GM12878 (cell line): ENCODE measurements around the gene RGS6. TPM values are rescaled to one million over a fixed set of nuclear protein-coding genes. Genes with fewer than 3 reads are reported as not detected.

Source experiments
- ATAC-seq: fragments of 200-7000 bp; cut with Tn5 transposase; 3 replicates; pipeline ENCODE4 v1.9.1; 2020; ENCODE audit warnings: mild to moderate bottlenecking, moderate library complexity
- BruUV-seq: library from RNA; stranded (reverse); fragments of 400-500 nt; replicated peaks from 2 replicates; lab custom pipeline; 2021; lab: Mats Ljungman, UMichigan
- CTCF ChIA-PET: fragments of 300-600 bp; sonication (Branson Sonifier 250); formaldehyde crosslinking; extraction: SDS; loops from one replicate; lab custom pipeline; 2021; ENCODE audit warnings: inconsistent platforms; lab: Yijun Ruan, JAX
- POLR2A ChIA-PET: fragments of 350-600 bp; formaldehyde crosslinking; extraction: SDS; loops from one replicate; lab custom pipeline; 2021; ENCODE audit warnings: inconsistent platforms; lab: Charles Lee
- RAD21 ChIA-PET: fragments of 300-600 bp; sonication (Branson Sonifier 250); formaldehyde crosslinking; loops from one replicate; lab custom pipeline; 2023; ENCODE audit warnings: antibody characterized with exemption; ENCODE audit not compliant: unreplicated experiment; lab: Charles Lee
- SMC1A ChIA-PET: fragments of 300-600 bp; sonication (Branson Sonifier 250); formaldehyde crosslinking; loops from one replicate; lab custom pipeline; 2023; ENCODE audit not compliant: unreplicated experiment, uncharacterized antibody; lab: Charles Lee
- DNase-seq: peaks from one replicate; pipeline ENCODE4 v3.0.0-alpha.2; 2011; ENCODE audit warnings: low read depth, low spot score
- FAIRE-seq: peaks from 3 replicates; lab custom pipeline; 2011; peaks lifted over from hg19 to GRCh38; lab: Jason Lieb, UNC
- H2AFZ ChIP-seq: 2 replicates; pipeline ENCODE4 v1.6.0; 2011; ENCODE audit warnings: low read depth, low read length, control low read depth; ENCODE audit not compliant: control insufficient read depth
- H3K27ac ChIP-seq: 2 replicates; pipeline ENCODE4 v1.5.1; 2011; ENCODE audit warnings: control low read depth; ENCODE audit not compliant: control insufficient read depth, insufficient read depth
- H3K27me3 ChIP-seq, 2 experiments: replicated peaks in 1 of 2; 2 replicates each; pipeline versions ENCODE4 v1.6.0 to v1.6.1; 2011; ENCODE audit warnings: low read length in 1 of 2; ENCODE audit not compliant: control insufficient read depth in 2 of 2, insufficient read depth in 2 of 2
- H3K36me3 ChIP-seq, 2 experiments: 2 replicates each; pipeline ENCODE4 v1.5.1; 2011; ENCODE audit warnings: low read length in 1 of 2; ENCODE audit not compliant: control insufficient read depth in 2 of 2, insufficient read depth in 2 of 2
- H3K4me1 ChIP-seq: 2 replicates; pipeline ENCODE4 v1.6.1; 2011; ENCODE audit warnings: mild to moderate bottlenecking, low read length, moderate library complexity, mixed read lengths; ENCODE audit not compliant: control insufficient read depth, insufficient read depth
- H3K4me2 ChIP-seq: 2 replicates; pipeline ENCODE4 v1.6.0; 2011; ENCODE audit warnings: control low read depth; ENCODE audit not compliant: control insufficient read depth, insufficient read depth
- H3K4me3 ChIP-seq: fragments of 200-600 bp; sonication (generic); 2 replicates; pipeline ENCODE4 v1.5.1; 2016
- H3K79me2 ChIP-seq: 2 replicates; pipeline ENCODE4 v1.6.0; 2011; ENCODE audit warnings: low read length; ENCODE audit not compliant: control insufficient read depth, insufficient read depth
- H3K9ac ChIP-seq: 2 replicates; pipeline ENCODE4 v1.8.0; 2011; ENCODE audit warnings: low read length, control low read depth, mixed read lengths; ENCODE audit not compliant: control insufficient read depth, insufficient read depth
- H3K9me3 ChIP-seq: replicated peaks from 3 replicates; pipeline ENCODE4 v1.5.1; 2011; ENCODE audit warnings: mild to moderate bottlenecking, low read length; ENCODE audit not compliant: control insufficient read depth, insufficient read depth
- H4K20me1 ChIP-seq: 2 replicates; pipeline ENCODE4 v1.6.0; 2011; ENCODE audit not compliant: control insufficient read depth, insufficient read depth
- CBX5 ChIP-seq: sonication (generic); IDR thresholded peaks from 2 replicates; pipeline ENCODE4 v1.6.1; 2016; ENCODE audit warnings: low read depth, moderate library complexity, mild to moderate bottlenecking, inconsistent platforms
- CREB1 ChIP-seq: IDR thresholded peaks from 2 replicates; pipeline ENCODE4 v1.6.1; 2012; ENCODE audit warnings: low read depth, mild to moderate bottlenecking, inconsistent platforms
- HDGF ChIP-seq: fragments of 450-650 bp; IDR thresholded peaks from 2 replicates; pipeline ENCODE4 v1.6.1; 2016; ENCODE audit warnings: antibody characterized with exemption
- KLF5 ChIP-seq: fragments of 450-650 bp; IDR thresholded peaks from 2 replicates; pipeline ENCODE4 v1.6.1; 2014; ENCODE audit warnings: mild to moderate bottlenecking; ENCODE audit not compliant: partially characterized antibody
- LARP7 ChIP-seq: fragments of 450-650 bp; IDR thresholded peaks from 2 replicates; pipeline ENCODE4 v1.6.1; 2017; ENCODE audit warnings: mild to moderate bottlenecking
- MEF2B ChIP-seq: fragments of 450-650 bp; IDR thresholded peaks from 2 replicates; pipeline ENCODE4 v1.6.1; 2018; ENCODE audit warnings: mild to moderate bottlenecking, moderate library complexity; ENCODE audit not compliant: partially characterized antibody, poor library complexity, severe bottlenecking
- NFIC ChIP-seq: IDR thresholded peaks from 2 replicates; pipeline ENCODE4 v1.6.1; 2012; ENCODE audit warnings: low read depth, mild to moderate bottlenecking, inconsistent platforms, low read length, moderate library complexity
- RAD51 ChIP-seq: fragments of 450-650 bp; IDR thresholded peaks from 2 replicates; pipeline ENCODE4 v1.6.1; 2016; ENCODE audit warnings: moderate library complexity, mild to moderate bottlenecking, inconsistent platforms
- SP1 ChIP-seq: IDR thresholded peaks from one replicate; pipeline ENCODE4 v1.6.1; 2011; ENCODE audit warnings: low read depth, low read length
- YBX1 ChIP-seq: fragments of 450-650 bp; IDR thresholded peaks from 2 replicates; pipeline ENCODE4 v1.6.1; 2016; ENCODE audit warnings: antibody characterized with exemption
- ZNF622 ChIP-seq: fragments of 450-650 bp; IDR thresholded peaks from 2 replicates; pipeline ENCODE4 v1.6.1; 2017; ENCODE audit warnings: mild to moderate bottlenecking, inconsistent platforms
- WGBS: methylation state at CpG from one replicate; pipeline ENCODE4 v1.1.6; 2016; ENCODE audit warnings: low lambda C conversion rate; ENCODE audit not compliant: insufficient replicate concordance, insufficient coverage; ENCODE audit errors: missing lambda C conversion rate; 5-methylcytosine and 5-hydroxymethylcytosine counted together
- in situ Hi-C: fragments of 300-500 bp; cut with MboI; formaldehyde crosslinking; loops from 9 replicates; pipeline ENCODE4 v1.14.3; 2018; ENCODE audit warnings: mixed read lengths
- intact Hi-C: fragments of 100-400 bp; cut with micrococcal nuclease; formaldehyde crosslinking; loops from one replicate; pipeline ENCODE4 v1.14.2; 2022; ENCODE audit not compliant: unreplicated experiment
- polyA plus RNA-seq, 11 experiments: library from polyadenylated mRNA; depleted of rRNA in 4 of 11; unstranded in 6 of 11; stranded (reverse) in 5 of 11; fragments of >200 nt; fragmentation: Nextera tagmentation in 4 of 11; fragmentation: Illumina TruSeq in 1 of 11; extraction: Ambion mirVana in 4 of 11; extraction: Trizol in 1 of 11; gene quantifications; 1 replicate in 1 of 11; 2 replicates in 10 of 11; pipeline versions ENCODE4 v1.2.1 to v1.2.3, GENCODE V29; 2011 to 2016; ENCODE audit warnings: inconsistent platforms in 2 of 11, missing spikeins in 2 of 11, low read depth in 1 of 11
- total RNA-seq, 4 experiments: library from RNA; depleted of rRNA in 3 of 4; stranded (reverse); fragments of >200 nt in 3 of 4; fragmentation: Illumina TruSeq in 1 of 4; extraction: Trizol in 1 of 4; gene quantifications; 2 replicates each; pipeline versions ENCODE4 v1.2.1 to v1.2.3, GENCODE V29; 2013 to 2021
- TF ChIP-seq, protein P1 (sequence below): IDR thresholded peaks from 2 replicates; pipeline ENCODE4 v1.6.1; 2012; ENCODE audit warnings: low read length, inconsistent platforms
- TF ChIP-seq, protein P2 (sequence below): fragments of 450-650 bp; IDR thresholded peaks from 2 replicates; pipeline ENCODE4 v1.6.1; 2017; ENCODE audit warnings: borderline replicate concordance
- TF ChIP-seq, protein P3 (sequence below), 3 experiments: IDR thresholded peaks in 2 of 3; conservative IDR thresholded peaks in 1 of 3; 2 replicates each; pipeline ENCODE4 v1.5.1; 2011; ENCODE audit warnings: low read depth in 3 of 3, low read length in 3 of 3, mild to moderate bottlenecking in 3 of 3, control low read depth in 2 of 3, moderate library complexity in 2 of 3, inconsistent platforms in 1 of 3, mixed read lengths in 1 of 3; ENCODE audit not compliant: control insufficient read depth in 2 of 3, insufficient read depth in 1 of 3; ENCODE audit errors: extremely low read depth in 1 of 3
- TF ChIP-seq, protein P4 (sequence below): fragments of 450-650 bp; IDR thresholded peaks from 2 replicates; pipeline ENCODE4 v1.6.1; 2018; ENCODE audit warnings: mild to moderate bottlenecking, low read depth, moderate library complexity; ENCODE audit not compliant: partially characterized antibody

Gene RGS6
- total and polyA plus RNA-seq, 10 of the 15 experiments (the other 5 are each of a cell fraction or from before 2014, with no cell fraction given): 3.9 to 18.1 (median 12.4) TPM

DNA sequence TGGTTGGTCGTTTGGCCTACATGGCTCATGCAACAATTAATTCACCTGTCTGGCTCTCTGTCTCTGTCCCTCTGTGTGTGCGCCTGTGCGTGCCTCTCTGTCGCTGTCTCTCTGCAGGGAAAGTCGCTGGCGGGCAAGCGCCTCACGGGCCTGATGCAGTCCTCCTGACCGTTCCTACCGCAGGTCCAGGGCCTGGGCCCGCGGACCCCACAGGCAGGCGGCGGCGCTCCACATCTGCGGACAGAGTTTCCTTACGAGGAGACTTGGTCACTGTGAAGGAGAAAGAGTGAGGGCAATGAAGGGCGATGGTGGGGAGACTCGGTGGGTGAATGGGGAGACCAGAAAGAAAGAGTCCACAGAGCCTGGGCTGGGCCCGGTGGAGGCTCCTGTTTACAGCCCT lies 630.1 kb downstream of the RGS6 start:
- intact Hi-C loops: no loop called here
- WGBS: 86% methylated on average over 20 of the region's 20 CpGs
- BruUV-seq: no TSS peak
- ChIA-PET POLR2A (no interaction called here), RAD21 (no interaction called here), CTCF (no interaction called here), SMC1A (no interaction called here)
- in situ Hi-C loops: no loop called here
- Histone ChIP-seq H4K20me1 (no peaks in the 10 kb centered on the region), H3K27ac (no peak overlapping the region), H3K27me3 (no peaks in the 10 kb centered on the region), H3K36me3 (no peaks in the 10 kb centered on the region), H3K9me3 (no peaks in the 10 kb centered on the region), H3K4me1 (no peaks in the 10 kb centered on the region), H3K4me3 (no peak overlapping the region), H3K4me2 (no peak overlapping the region), H3K79me2 (no peaks in the 10 kb centered on the region), H2AFZ (no peak overlapping the region), H3K9ac (no peak overlapping the region)
- ATAC-seq: no peak
- no peak for DNase-seq
- no peak for FAIRE-seq
- TF ChIP-seq RAD51: no peak
- no peak for TF ChIP-seq KLF5
- TF ChIP-seq YBX1: no peak
- no peak for TF ChIP-seq SP1
- TF ChIP-seq ZNF622: no peak
- TF ChIP-seq CREB1: no peak
- no peak for TF ChIP-seq MEF2B
- no peak for TF ChIP-seq LARP7
- no peak for TF ChIP-seq HDGF
- TF ChIP-seq, protein P1, sequence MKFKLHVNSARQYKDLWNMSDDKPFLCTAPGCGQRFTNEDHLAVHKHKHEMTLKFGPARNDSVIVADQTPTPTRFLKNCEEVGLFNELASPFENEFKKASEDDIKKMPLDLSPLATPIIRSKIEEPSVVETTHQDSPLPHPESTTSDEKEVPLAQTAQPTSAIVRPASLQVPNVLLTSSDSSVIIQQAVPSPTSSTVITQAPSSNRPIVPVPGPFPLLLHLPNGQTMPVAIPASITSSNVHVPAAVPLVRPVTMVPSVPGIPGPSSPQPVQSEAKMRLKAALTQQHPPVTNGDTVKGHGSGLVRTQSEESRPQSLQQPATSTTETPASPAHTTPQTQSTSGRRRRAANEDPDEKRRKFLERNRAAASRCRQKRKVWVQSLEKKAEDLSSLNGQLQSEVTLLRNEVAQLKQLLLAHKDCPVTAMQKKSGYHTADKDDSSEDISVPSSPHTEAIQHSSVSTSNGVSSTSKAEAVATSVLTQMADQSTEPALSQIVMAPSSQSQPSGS: no peak
- TF ChIP-seq NFIC: no peak
- no peak for TF ChIP-seq CBX5
- TF ChIP-seq, protein P2, sequence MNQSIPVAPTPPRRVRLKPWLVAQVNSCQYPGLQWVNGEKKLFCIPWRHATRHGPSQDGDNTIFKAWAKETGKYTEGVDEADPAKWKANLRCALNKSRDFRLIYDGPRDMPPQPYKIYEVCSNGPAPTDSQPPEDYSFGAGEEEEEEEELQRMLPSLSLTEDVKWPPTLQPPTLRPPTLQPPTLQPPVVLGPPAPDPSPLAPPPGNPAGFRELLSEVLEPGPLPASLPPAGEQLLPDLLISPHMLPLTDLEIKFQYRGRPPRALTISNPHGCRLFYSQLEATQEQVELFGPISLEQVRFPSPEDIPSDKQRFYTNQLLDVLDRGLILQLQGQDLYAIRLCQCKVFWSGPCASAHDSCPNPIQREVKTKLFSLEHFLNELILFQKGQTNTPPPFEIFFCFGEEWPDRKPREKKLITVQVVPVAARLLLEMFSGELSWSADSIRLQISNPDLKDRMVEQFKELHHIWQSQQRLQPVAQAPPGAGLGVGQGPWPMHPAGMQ: no peak
- TF ChIP-seq, protein P3, sequence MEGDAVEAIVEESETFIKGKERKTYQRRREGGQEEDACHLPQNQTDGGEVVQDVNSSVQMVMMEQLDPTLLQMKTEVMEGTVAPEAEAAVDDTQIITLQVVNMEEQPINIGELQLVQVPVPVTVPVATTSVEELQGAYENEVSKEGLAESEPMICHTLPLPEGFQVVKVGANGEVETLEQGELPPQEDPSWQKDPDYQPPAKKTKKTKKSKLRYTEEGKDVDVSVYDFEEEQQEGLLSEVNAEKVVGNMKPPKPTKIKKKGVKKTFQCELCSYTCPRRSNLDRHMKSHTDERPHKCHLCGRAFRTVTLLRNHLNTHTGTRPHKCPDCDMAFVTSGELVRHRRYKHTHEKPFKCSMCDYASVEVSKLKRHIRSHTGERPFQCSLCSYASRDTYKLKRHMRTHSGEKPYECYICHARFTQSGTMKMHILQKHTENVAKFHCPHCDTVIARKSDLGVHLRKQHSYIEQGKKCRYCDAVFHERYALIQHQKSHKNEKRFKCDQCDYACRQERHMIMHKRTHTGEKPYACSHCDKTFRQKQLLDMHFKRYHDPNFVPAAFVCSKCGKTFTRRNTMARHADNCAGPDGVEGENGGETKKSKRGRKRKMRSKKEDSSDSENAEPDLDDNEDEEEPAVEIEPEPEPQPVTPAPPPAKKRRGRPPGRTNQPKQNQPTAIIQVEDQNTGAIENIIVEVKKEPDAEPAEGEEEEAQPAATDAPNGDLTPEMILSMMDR (IDR thresholded peaks at IDR 0.05 in 2 of 3, conservative IDR thresholded peaks at IDR 0.05 in 1 of 3; ENCODE audit: control insufficient read depth in 2 of 3, extremely low read depth in 1 of 3, insufficient read depth in 1 of 3, low read depth in 3 of 3, low read length in 3 of 3): no peak
- TF ChIP-seq, protein P4, sequence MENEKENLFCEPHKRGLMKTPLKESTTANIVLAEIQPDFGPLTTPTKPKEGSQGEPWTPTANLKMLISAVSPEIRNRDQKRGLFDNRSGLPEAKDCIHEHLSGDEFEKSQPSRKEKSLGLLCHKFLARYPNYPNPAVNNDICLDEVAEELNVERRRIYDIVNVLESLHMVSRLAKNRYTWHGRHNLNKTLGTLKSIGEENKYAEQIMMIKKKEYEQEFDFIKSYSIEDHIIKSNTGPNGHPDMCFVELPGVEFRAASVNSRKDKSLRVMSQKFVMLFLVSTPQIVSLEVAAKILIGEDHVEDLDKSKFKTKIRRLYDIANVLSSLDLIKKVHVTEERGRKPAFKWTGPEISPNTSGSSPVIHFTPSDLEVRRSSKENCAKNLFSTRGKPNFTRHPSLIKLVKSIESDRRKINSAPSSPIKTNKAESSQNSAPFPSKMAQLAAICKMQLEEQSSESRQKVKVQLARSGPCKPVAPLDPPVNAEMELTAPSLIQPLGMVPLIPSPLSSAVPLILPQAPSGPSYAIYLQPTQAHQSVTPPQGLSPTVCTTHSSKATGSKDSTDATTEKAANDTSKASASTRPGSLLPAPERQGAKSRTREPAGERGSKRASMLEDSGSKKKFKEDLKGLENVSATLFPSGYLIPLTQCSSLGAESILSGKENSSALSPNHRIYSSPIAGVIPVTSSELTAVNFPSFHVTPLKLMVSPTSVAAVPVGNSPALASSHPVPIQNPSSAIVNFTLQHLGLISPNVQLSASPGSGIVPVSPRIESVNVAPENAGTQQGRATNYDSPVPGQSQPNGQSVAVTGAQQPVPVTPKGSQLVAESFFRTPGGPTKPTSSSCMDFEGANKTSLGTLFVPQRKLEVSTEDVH: no peak
